ENCODE measurements around the gene UNC5B. TPM values are rescaled to one million over a fixed set of nuclear protein-coding genes. Genes with fewer than 3 reads are reported as not detected.

The UNC5B gene
- total RNA-seq, 2 experiments from 2014 or later: 0.07 TPM

GRCh38 chr10:71259282-71259681 lies 46.9 kb downstream of the UNC5B start:
- Mint-ChIP-seq H3K4me1 (ENCODE audit: low read depth) (no peaks in the 10 kb centered on the region), H3K27ac (no peak overlapping the region), H3K36me3 (ENCODE audit: low read depth) (no peaks in the 10 kb centered on the region), H3K4me3 (no peak overlapping the region), H3K27me3 (peaks cover 3% of the 10 kb centered on the region), H3K9me3 (no peaks in the 10 kb centered on the region)
- TF ChIP-seq CTCF (IDR thresholded peaks at IDR 0.05): no peak
- ATAC-seq (no peak), DNase-seq (no peak)
- POLR2A ChIA-PET: no interaction called here
- intact Hi-C loops (cut with micrococcal nuclease): no loop called here
- CTCF ChIA-PET: interaction anchor here (1.2 to 2.3 kb wide), 4 partner anchors 8 to 334 kb away, joined by 3 to 12 read pairs (median 4); no protein-coding TSS in a partner anchor

GRCh38 chr10:71259815-71260501 lies 47.6 kb downstream of the UNC5B start:
- Mint-ChIP-seq H3K9me3 (no peaks in the 10 kb centered on the region), H3K27ac (no peak overlapping the region), H3K4me3 (no peak overlapping the region), H3K4me1 (ENCODE audit: low read depth) (no peaks in the 10 kb centered on the region), H3K27me3 (peaks cover 3% of the 10 kb centered on the region), H3K36me3 (ENCODE audit: low read depth) (no peaks in the 10 kb centered on the region)
- ChIA-PET CTCF (interaction anchor here (1.2 to 2.3 kb wide), 2 partner anchors 11 to 26 kb away, joined by 3 to 12 read pairs; no protein-coding TSS in a partner anchor), POLR2A (no interaction called here)
- ATAC-seq: no peak
- no peak for TF ChIP-seq CTCF (IDR thresholded peaks at IDR 0.05)
- intact Hi-C loops (cut with micrococcal nuclease): no loop called here
- DNase-seq: no peak

GRCh38 chr10:71260622-71261325 lies 48.4 kb downstream of the UNC5B start:
- Mint-ChIP-seq H3K36me3 (ENCODE audit: low read depth) (no peaks in the 10 kb centered on the region), H3K4me3 (no peak overlapping the region), H3K27ac (no peak overlapping the region), H3K4me1 (ENCODE audit: low read depth) (no peaks in the 10 kb centered on the region), H3K27me3 (peaks cover 3% of the 10 kb centered on the region), H3K9me3 (no peaks in the 10 kb centered on the region)
- ChIA-PET CTCF (interaction anchor here (2.3 kb wide), 1 partner anchor 10 kb away, joined by 12 read pairs; no protein-coding TSS in a partner anchor), POLR2A (no interaction called here)
- no peak for TF ChIP-seq CTCF (IDR thresholded peaks at IDR 0.05)
- no peak for ATAC-seq
- DNase-seq: no peak
- intact Hi-C loops (cut with micrococcal nuclease): no loop called here

- ChIA-PET CTCF (interaction anchor here (1.2 kb wide), 1 partner anchor 9 kb away, joined by 5 read pairs; no protein-coding TSS in a partner anchor), POLR2A (no interaction called here)
- Mint-ChIP-seq H3K27me3 (no peaks in the 10 kb centered on the region), H3K9me3 (no peaks in the 10 kb centered on the region), H3K4me3 (no peak overlapping the region), H3K27ac (no peak overlapping the region), H3K36me3 (ENCODE audit: low read depth) (no peaks in the 10 kb centered on the region), H3K4me1 (ENCODE audit: low read depth) (no peaks in the 10 kb centered on the region)
- no peak for DNase-seq
- no peak for ATAC-seq
- intact Hi-C loops (cut with micrococcal nuclease): no loop called here
- no peak for TF ChIP-seq CTCF (IDR thresholded peaks at IDR 0.05)
Measured at GRCh38 chr10:71262027-71262426, 49.7 kb downstream of the UNC5B start.

GRCh38 chr10:71262817-71263216 lies 50.4 kb downstream of the UNC5B start:
- H3K4me3 Mint-ChIP-seq: no peak overlapping the region
- ChIA-PET CTCF (interaction anchor here (1.2 kb wide), 1 partner anchor 8 kb away, joined by 5 read pairs; no protein-coding TSS in a partner anchor), POLR2A (interaction anchor here (0.6 kb wide), 1 partner anchor 330 kb away, joined by 3 read pairs; no protein-coding TSS in a partner anchor)
- intact Hi-C loops (cut with micrococcal nuclease): no loop called here
- H3K27me3 Mint-ChIP-seq: no peaks in the 10 kb centered on the region
- no peak for TF ChIP-seq CTCF (IDR thresholded peaks at IDR 0.05)
- ATAC-seq (no peak), DNase-seq (no peak)
- no peaks in the 10 kb centered on the region for H3K36me3 Mint-ChIP-seq (ENCODE audit: low read depth)
- peak overlapping the region; percentile 25 for H3K27ac Mint-ChIP-seq
- H3K9me3 Mint-ChIP-seq: no peaks in the 10 kb centered on the region
- H3K4me1 Mint-ChIP-seq (ENCODE audit: low read depth): no peaks in the 10 kb centered on the region
